ENCODE results near the gene SLC22A23. TPM values are rescaled to one million over a fixed set of nuclear protein-coding genes. Genes with fewer than 3 reads are reported as not detected.

Gene SLC22A23
- total and polyA plus RNA-seq, 4 donors: 26.9 to 56.8 (median 41.7) TPM

DNA sequence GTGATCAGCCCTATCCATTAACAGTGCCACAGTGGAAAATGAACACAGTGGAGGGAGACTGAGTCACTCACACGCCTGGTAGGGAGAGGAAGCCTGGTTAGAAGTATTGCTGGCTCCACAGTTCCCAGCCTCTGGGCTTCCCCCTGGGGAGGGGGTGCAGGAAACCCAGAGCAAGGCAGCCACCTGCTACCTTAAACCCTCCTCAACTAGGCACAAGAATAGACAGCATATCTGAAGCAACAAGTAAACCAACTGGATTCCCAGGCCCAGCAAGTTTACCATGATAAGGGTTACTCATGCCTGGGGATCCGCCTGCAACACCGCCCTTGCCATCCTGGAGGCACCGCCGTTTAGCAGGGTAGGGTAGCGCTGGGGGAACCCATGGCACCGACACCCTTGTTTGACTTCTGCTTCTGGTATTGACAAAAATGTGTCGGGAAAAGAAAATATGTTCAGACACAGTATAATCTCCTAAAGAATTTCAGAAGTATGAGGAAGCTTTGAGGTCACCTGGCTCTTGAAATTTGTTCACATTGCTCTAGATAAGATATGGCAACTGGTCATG, 38.3 kb downstream of the SLC22A23 start:
- H3K27ac ChIP-seq (ENCODE audit: low read depth, low read length): no peak overlapping the region
- H3K9me3 ChIP-seq (ENCODE audit: control insufficient read depth, insufficient read depth, low read length): no peaks in the 10 kb centered on the region
- WGBS (ENCODE audit: insufficient coverage): 100% methylated on average over 6 of the region's 8 CpGs
- no peak overlapping the region for H3K4me3 ChIP-seq (ENCODE audit: low read depth, low read length)
- H3K36me3 ChIP-seq (ENCODE audit: control insufficient read depth, insufficient read depth, low read length): no peaks in the 10 kb centered on the region
- no peaks in the 10 kb centered on the region for H3K27me3 ChIP-seq (ENCODE audit: control insufficient read depth, insufficient read depth, low read length)
- no peak for DNase-seq (ENCODE audit: low read depth in 4 of 6, low spot score in 6 of 6)
- peaks cover 25% of the 10 kb centered on the region for H3K4me1 ChIP-seq (ENCODE audit: control insufficient read depth, insufficient read depth, low read length)

GRCh38 chr6:3417473-3417872, 39.4 kb downstream of the SLC22A23 start:
- Histone ChIP-seq H3K36me3 (ENCODE audit: control insufficient read depth, insufficient read depth, low read length) (peaks cover 6% of the 10 kb centered on the region), H3K4me1 (ENCODE audit: control insufficient read depth, insufficient read depth, low read length) (peaks cover 25% of the 10 kb centered on the region), H3K4me3 (ENCODE audit: low read depth, low read length) (no peak overlapping the region), H3K27me3 (ENCODE audit: control insufficient read depth, insufficient read depth, low read length) (no peaks in the 10 kb centered on the region), H3K9me3 (ENCODE audit: control insufficient read depth, insufficient read depth, low read length) (no peaks in the 10 kb centered on the region), H3K27ac (ENCODE audit: low read depth, low read length) (no peak overlapping the region)
- 77% methylated on average over 3 of the region's 4 CpGs for WGBS (ENCODE audit: insufficient coverage)
- no peak for DNase-seq (ENCODE audit: low read depth in 4 of 6, low spot score in 6 of 6)

DNA sequence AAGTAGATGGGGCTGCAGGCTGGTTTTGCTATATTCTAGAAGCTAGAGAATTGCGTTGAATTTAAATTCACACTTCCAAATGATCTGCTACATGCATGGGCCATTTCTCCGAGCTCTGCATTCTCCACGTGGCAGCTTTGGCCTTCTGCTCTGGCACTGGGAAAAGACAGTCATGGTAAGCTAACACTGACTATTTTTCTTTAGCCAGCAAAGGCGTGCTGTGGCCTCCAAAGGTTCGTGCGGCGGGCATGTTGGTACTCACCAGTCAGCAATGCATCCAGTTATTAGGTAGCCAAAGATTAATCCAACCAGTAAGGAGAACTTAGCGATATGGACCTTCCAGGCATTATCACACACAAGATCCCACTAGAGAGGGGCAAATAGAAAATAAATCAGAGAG, 41.4 kb downstream of the SLC22A23 start:
- no peaks in the 10 kb centered on the region for H3K27me3 ChIP-seq (ENCODE audit: control insufficient read depth, insufficient read depth, low read length)
- H3K4me3 ChIP-seq (ENCODE audit: low read depth, low read length): no peak overlapping the region
- no peaks in the 10 kb centered on the region for H3K9me3 ChIP-seq (ENCODE audit: control insufficient read depth, insufficient read depth, low read length)
- no peak for DNase-seq (ENCODE audit: low read depth in 4 of 6, low spot score in 6 of 6)
- peaks cover 28% of the 10 kb centered on the region for H3K4me1 ChIP-seq (ENCODE audit: control insufficient read depth, insufficient read depth, low read length)
- no peak overlapping the region for H3K27ac ChIP-seq (ENCODE audit: low read depth, low read length)
- H3K36me3 ChIP-seq (ENCODE audit: control insufficient read depth, insufficient read depth, low read length): peaks cover 6% of the 10 kb centered on the region
- 77% methylated on average over 6 of the region's 8 CpGs for WGBS (ENCODE audit: insufficient coverage)

DNA sequence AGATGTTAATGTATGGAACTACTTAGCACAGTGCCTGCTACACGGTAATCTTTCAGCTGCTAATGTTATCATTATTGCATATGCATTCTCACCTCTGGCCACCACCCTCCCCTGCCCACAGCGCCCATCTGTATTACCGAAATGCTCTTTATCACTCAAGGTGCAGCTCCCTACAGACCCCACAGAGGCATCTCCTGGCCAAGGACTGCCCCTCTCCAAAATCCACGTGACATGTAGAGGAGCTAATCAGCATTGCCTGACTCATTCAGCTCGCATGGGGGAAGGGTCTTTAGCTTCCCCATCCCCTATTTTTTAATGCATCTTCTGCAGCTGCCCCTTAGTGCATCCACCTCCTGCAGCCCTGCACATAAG, 41.8 kb downstream of the SLC22A23 start:
- WGBS (ENCODE audit: insufficient coverage): 30% methylated on average over 3 of the region's 5 CpGs
- Histone ChIP-seq H3K4me1 (ENCODE audit: control insufficient read depth, insufficient read depth, low read length) (peaks cover 28% of the 10 kb centered on the region), H3K4me3 (ENCODE audit: low read depth, low read length) (no peak overlapping the region), H3K36me3 (ENCODE audit: control insufficient read depth, insufficient read depth, low read length) (peaks cover 6% of the 10 kb centered on the region), H3K9me3 (ENCODE audit: control insufficient read depth, insufficient read depth, low read length) (no peaks in the 10 kb centered on the region), H3K27ac (ENCODE audit: low read depth, low read length) (no peak overlapping the region), H3K27me3 (ENCODE audit: control insufficient read depth, insufficient read depth, low read length) (no peaks in the 10 kb centered on the region)
- DNase-seq (ENCODE audit: low read depth in 4 of 6, low spot score in 6 of 6): no peak

DNA sequence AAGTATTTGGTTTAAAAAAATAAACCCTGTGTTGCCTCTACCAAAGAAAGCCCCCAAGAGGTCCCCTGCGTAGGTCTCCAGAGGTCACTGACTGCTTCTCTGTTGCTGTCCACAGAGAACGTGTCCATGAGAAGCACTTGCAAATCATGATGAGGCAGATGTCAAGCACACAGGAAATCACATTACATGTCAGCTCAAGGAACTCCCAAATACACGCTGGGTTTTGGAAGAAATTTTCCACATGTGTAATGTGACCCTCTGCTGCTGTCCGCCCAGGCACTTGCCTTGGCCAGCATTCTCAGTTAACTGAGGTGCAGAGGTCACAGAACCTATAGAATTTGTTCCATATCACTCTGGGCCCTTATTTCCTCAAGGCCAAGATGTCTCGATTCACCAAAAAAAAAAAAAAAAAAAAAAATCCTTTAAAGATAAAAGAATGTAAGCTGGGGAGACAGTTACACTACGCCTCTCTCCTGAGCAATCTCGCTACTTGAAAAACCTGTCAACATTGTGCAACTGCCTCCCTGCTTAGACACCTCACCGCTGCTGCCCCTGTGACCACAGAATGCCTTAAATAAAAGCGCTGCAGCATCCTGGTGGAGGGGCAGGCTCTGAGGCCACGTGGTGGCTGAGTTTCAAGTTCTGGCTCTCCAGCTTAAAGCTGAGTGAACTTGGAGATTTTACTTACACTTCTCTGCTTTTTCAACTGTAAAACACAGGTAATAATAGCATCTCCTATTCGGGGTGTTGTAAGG, 42.3 kb downstream of the SLC22A23 start:
- 60% methylated on average over 9 of the region's 11 CpGs for WGBS (ENCODE audit: insufficient coverage)
- no peak for DNase-seq (ENCODE audit: low read depth in 4 of 6, low spot score in 6 of 6)
- Histone ChIP-seq H3K27ac (ENCODE audit: low read depth, low read length) (peak overlapping the region; percentile 3), H3K36me3 (ENCODE audit: control insufficient read depth, insufficient read depth, low read length) (peaks cover 8% of the 10 kb centered on the region), H3K4me3 (ENCODE audit: low read depth, low read length) (no peak overlapping the region), H3K9me3 (ENCODE audit: control insufficient read depth, insufficient read depth, low read length) (no peaks in the 10 kb centered on the region), H3K4me1 (ENCODE audit: control insufficient read depth, insufficient read depth, low read length) (peaks cover 27% of the 10 kb centered on the region), H3K27me3 (ENCODE audit: control insufficient read depth, insufficient read depth, low read length) (no peaks in the 10 kb centered on the region)

GRCh38 chr6:3413592-3413991, 43.3 kb downstream of the SLC22A23 start:
- Histone ChIP-seq H3K4me1 (ENCODE audit: control insufficient read depth, insufficient read depth, low read length) (peaks cover 24% of the 10 kb centered on the region), H3K36me3 (ENCODE audit: control insufficient read depth, insufficient read depth, low read length) (peaks cover 8% of the 10 kb centered on the region), H3K4me3 (ENCODE audit: low read depth, low read length) (no peak overlapping the region), H3K27me3 (ENCODE audit: control insufficient read depth, insufficient read depth, low read length) (no peaks in the 10 kb centered on the region), H3K9me3 (ENCODE audit: control insufficient read depth, insufficient read depth, low read length) (no peaks in the 10 kb centered on the region), H3K27ac (ENCODE audit: low read depth, low read length) (peak overlapping the region; percentile 45)
- no peak for DNase-seq (ENCODE audit: low read depth in 4 of 6, low spot score in 6 of 6)
- WGBS (ENCODE audit: insufficient coverage): 94% methylated on average over 2 of the region's 3 CpGs

DNA sequence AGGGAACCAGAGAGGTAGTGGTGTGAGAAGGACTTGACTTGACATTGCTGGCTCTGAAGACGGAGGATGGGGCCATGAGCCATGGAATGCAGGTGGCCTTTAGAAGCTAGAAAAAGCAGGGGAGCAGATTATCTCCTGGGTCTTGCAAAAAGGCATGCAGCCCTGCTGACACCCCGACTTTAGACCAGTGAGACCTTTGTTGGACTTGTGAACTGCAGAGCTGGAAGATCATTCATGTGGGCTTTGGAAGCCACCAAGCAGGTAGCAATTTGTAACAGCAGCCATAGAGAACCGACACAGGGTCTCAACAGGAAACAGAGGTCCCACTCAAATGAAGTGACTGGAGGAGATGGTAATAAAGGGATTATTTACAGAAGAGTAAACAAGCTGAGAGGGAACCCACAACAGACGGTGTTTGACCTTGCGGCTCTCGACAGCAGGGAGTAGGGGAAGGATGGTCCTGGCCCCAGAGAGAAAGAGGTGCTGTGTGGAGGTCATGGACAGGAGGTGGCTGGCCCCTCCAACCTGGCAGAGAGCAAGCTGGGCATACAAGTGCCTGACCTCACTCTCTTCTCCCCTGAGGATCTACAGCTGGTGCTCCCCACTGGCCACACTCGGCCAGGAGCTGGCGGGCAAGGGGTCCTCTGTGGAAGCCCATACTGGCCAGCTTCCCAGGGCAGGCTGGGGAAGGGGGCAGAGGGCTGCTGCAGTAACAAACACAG, 43.9 kb downstream of the SLC22A23 start:
- Histone ChIP-seq H3K36me3 (ENCODE audit: control insufficient read depth, insufficient read depth, low read length) (peaks cover 8% of the 10 kb centered on the region), H3K4me3 (ENCODE audit: low read depth, low read length) (no peak overlapping the region), H3K27me3 (ENCODE audit: control insufficient read depth, insufficient read depth, low read length) (no peaks in the 10 kb centered on the region), H3K9me3 (ENCODE audit: control insufficient read depth, insufficient read depth, low read length) (no peaks in the 10 kb centered on the region), H3K27ac (ENCODE audit: low read depth, low read length) (no peak overlapping the region), H3K4me1 (ENCODE audit: control insufficient read depth, insufficient read depth, low read length) (peaks cover 18% of the 10 kb centered on the region)
- DNase-seq (ENCODE audit: low read depth in 4 of 6, low spot score in 6 of 6): no peak
- WGBS (ENCODE audit: insufficient coverage): 82% methylated on average over 7 of the region's 8 CpGs

DNA sequence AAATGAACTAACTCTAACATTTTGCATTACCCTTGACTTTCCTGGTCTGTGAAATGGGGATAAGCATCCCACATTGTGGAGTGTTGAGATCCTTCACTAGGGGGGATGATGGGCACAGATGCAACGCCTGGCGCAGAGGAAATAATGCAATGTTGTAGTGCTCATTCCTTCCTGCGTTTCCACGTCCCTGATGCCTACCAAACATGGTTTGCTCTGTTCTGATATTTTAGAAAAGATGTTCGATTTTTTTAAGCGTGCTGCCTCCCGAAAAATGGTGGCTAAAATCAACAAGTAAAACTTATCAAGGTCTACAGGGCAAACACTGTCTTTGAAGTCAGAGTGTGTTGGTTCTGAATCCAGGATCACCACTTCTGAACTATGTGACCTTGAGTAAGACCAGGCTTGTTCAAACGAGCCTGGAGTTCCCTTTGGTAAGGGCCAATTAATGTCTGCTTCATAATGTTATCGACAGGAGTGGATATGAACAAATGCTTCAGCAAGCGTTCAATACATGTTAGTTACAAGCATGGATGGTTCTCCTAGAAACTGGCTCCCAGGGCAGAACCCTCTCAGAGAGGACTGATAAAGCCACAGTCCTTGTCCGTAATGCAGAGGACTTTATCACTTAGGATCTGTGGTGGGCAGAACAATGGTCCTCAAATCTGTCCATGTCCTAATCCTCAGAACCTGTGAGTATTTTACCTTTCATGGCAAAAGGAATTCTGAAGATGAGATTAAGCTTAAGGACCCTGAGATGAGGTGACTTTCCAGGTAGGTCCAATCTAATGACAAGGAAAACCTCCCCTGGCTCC, 44.7 kb downstream of the SLC22A23 start:
- H3K4me3 ChIP-seq (ENCODE audit: low read depth, low read length): no peak overlapping the region
- no peak overlapping the region for H3K27ac ChIP-seq (ENCODE audit: low read depth, low read length)
- no peaks in the 10 kb centered on the region for H3K9me3 ChIP-seq (ENCODE audit: control insufficient read depth, insufficient read depth, low read length)
- 97% methylated on average over 8 of the region's 11 CpGs for WGBS (ENCODE audit: insufficient coverage)
- H3K36me3 ChIP-seq (ENCODE audit: control insufficient read depth, insufficient read depth, low read length): peaks cover 8% of the 10 kb centered on the region
- no peak for DNase-seq (ENCODE audit: low read depth in 4 of 6, low spot score in 6 of 6)
- H3K27me3 ChIP-seq (ENCODE audit: control insufficient read depth, insufficient read depth, low read length): no peaks in the 10 kb centered on the region
- H3K4me1 ChIP-seq (ENCODE audit: control insufficient read depth, insufficient read depth, low read length): peaks cover 14% of the 10 kb centered on the region

All from spinal cord (tissue), 10 donors.